LNCaP clone FGC (cell line): ENCODE measurements around the gene ARFGAP3.

Experiments
- DNase-seq: peaks from one replicate; pipeline ENCODE4 v3.0.0-alpha.2; 2011; ENCODE audit warnings: low read depth
- H3K4me3 ChIP-seq: 2 replicates; pipeline ENCODE4 v1.5.1; 2011; ENCODE audit warnings: mild to moderate bottlenecking, low read depth, low read length, control low read depth
- CTCF ChIP-seq: IDR thresholded peaks from 2 replicates; pipeline ENCODE4 v1.5.1; 2012; ENCODE audit warnings: mild to moderate bottlenecking; ENCODE audit not compliant: control insufficient read depth, insufficient read depth; ENCODE audit errors: extremely low read depth

ARFGAP3 gene

GRCh38 chr22:42873356-42873755, 16.3 kb upstream of the ARFGAP3 start:
- no peak for DNase-seq
- no peak overlapping the region for H3K4me3 ChIP-seq
- TF ChIP-seq CTCF = no peak

- no peak for TF ChIP-seq CTCF
- DNase-seq = no peak
- no peak overlapping the region for H3K4me3 ChIP-seq
Measured at GRCh38 chr22:42872821-42873220, 15.7 kb upstream of the ARFGAP3 start.

- H3K4me3 ChIP-seq = no peak overlapping the region
- no peak for DNase-seq
- no peak for TF ChIP-seq CTCF
Measured at GRCh38 chr22:42871146-42872050, 14.3 kb upstream of the ARFGAP3 start.

- no peak for DNase-seq
- H3K4me3 ChIP-seq = no peak overlapping the region
- TF ChIP-seq CTCF = no peak
Measured at GRCh38 chr22:42869888-42870480, 12.9 kb upstream of the ARFGAP3 start.

- no peak overlapping the region for H3K4me3 ChIP-seq
- no peak for DNase-seq
- TF ChIP-seq CTCF = no peak
Measured at GRCh38 chr22:42869463-42869862, 12.4 kb upstream of the ARFGAP3 start.

GRCh38 chr22:42868751-42869251, 11.7 kb upstream of the ARFGAP3 start:
- no peak for TF ChIP-seq CTCF
- no peak overlapping the region for H3K4me3 ChIP-seq
- peak; percentile 78 for DNase-seq
